Measurements from ENCODE around the gene EDNRA.

GRCh38 chr4:147560625-147561024 is 79.7 kb downstream of the EDNRA start:
- TF ChIP-seq ZFX (IDR thresholded peaks at IDR 0.05): no peak
- TF ChIP-seq, protein P1, sequence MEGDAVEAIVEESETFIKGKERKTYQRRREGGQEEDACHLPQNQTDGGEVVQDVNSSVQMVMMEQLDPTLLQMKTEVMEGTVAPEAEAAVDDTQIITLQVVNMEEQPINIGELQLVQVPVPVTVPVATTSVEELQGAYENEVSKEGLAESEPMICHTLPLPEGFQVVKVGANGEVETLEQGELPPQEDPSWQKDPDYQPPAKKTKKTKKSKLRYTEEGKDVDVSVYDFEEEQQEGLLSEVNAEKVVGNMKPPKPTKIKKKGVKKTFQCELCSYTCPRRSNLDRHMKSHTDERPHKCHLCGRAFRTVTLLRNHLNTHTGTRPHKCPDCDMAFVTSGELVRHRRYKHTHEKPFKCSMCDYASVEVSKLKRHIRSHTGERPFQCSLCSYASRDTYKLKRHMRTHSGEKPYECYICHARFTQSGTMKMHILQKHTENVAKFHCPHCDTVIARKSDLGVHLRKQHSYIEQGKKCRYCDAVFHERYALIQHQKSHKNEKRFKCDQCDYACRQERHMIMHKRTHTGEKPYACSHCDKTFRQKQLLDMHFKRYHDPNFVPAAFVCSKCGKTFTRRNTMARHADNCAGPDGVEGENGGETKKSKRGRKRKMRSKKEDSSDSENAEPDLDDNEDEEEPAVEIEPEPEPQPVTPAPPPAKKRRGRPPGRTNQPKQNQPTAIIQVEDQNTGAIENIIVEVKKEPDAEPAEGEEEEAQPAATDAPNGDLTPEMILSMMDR (conservative IDR thresholded peaks at IDR 0.05): no peak
